ENCODE results near the gene NEDD4L.

NEDD4L gene

DNA sequence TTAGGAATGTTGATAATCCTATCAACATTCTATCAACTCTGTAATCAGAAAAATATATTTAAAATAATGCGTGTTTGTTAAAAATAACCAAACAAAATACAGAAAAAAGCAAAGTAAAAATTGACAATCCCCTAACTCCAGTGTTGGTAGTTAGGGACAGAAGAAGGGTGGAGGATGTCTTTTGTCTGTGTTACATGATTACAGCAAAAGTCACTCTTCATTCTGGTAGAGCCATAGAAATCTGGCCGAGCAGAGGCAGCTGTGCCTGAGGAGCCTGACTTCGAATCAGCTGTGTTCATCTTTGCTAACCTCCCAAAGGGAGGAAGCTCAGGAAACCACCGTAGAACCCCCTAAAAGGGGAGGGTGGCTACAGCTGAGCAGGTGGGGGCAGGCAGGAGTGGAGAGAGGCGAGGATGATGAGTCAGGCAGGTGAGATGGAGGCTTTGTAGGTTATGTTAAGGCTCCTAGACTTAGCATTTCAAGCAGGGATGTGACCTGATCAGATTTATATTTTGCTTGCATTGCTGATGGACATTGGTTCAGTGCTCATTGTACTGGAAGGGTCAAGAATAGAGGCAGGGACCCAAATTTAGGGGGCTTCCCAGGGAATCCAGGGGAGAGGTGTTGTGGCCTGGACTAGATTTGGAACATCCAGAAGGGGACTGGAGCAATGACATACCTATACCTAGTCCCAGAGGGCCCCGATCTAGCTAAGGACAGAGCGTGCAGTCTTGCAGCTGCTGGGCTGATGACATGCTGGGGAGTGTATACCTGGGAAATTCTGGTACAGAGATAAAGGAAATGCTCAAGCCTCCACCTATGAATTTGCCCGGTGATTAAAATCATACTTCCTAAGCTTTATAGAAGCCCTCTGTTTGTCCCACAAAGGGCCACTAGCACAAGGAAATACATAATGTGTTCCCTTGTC is 95.7 kb downstream of the NEDD4L start:
- Histone ChIP-seq H3K4me3 (ENCODE audit: low read depth, low read length) (no peak overlapping the region), H3K4me1 (no peaks in the 10 kb centered on the region; the same call in 1 of the 2 replicates), H3K27me3 (no peaks in the 10 kb centered on the region), H3K9me3 (no peaks in the 10 kb centered on the region), H3K36me3 (no peaks in the 10 kb centered on the region)
- DNase-seq: no peak
- TF ChIP-seq, protein P1, sequence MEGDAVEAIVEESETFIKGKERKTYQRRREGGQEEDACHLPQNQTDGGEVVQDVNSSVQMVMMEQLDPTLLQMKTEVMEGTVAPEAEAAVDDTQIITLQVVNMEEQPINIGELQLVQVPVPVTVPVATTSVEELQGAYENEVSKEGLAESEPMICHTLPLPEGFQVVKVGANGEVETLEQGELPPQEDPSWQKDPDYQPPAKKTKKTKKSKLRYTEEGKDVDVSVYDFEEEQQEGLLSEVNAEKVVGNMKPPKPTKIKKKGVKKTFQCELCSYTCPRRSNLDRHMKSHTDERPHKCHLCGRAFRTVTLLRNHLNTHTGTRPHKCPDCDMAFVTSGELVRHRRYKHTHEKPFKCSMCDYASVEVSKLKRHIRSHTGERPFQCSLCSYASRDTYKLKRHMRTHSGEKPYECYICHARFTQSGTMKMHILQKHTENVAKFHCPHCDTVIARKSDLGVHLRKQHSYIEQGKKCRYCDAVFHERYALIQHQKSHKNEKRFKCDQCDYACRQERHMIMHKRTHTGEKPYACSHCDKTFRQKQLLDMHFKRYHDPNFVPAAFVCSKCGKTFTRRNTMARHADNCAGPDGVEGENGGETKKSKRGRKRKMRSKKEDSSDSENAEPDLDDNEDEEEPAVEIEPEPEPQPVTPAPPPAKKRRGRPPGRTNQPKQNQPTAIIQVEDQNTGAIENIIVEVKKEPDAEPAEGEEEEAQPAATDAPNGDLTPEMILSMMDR (IDR thresholded peaks at IDR 0.05; ENCODE audit: low read depth, low read length): no peak

DNA sequence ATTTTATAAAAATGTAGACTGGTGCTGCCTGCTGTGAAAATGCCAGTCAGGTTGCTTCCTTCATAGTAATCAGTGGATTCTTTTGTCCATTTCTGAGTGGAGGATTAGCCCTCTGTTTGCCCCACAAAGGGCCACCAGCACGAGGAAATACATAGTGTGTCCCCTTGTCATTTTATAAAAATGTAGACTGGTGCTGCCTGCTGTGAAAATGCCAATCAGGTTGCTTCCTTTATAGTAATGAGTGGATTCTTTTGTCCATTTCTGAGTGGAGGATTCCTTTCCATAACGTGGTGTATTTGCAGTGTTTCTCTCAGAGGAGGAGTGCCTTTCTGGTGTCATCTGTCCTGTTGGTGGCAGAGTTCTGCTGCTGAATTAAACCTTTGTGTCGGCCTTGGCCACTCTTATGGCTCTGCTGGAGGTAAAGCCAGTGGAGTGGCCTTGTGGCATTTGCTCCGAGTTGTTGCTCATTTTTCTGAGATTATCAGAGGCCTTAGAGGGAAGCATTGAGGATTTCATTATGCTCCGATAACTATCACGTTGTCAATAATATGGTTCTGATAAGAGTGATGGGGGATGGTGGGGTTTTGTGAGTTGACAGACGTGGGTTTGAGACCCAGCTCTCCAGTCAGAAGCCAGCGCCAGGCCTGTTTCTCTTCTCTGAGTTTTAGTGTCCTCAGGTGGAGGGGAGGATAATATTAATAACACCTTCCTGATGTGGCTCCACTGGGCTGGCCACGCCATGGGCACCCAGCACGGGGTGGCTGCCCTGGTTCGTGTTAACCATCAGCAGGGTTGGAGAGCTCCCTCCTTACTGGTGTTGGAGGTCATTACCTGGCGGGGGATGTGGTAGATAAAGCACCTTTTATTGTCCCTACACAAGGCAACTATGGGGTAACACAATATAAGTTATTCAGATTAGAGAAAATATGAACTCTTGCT is 96.6 kb downstream of the NEDD4L start:
- TF ChIP-seq, protein P1 (IDR thresholded peaks at IDR 0.05; ENCODE audit: low read depth, low read length): 0 out of 2 replicates have a peak, but pooled peaks have one; percentile 19
- no peaks in the 10 kb centered on the region for H3K36me3 ChIP-seq
- no peaks in the 10 kb centered on the region; the same call in 1 of the 2 replicates for H3K4me1 ChIP-seq
- DNase-seq: no peak
- H3K4me3 ChIP-seq (ENCODE audit: low read depth, low read length): no peak overlapping the region
- no peaks in the 10 kb centered on the region for H3K27me3 ChIP-seq
- no peaks in the 10 kb centered on the region for H3K9me3 ChIP-seq

DNA sequence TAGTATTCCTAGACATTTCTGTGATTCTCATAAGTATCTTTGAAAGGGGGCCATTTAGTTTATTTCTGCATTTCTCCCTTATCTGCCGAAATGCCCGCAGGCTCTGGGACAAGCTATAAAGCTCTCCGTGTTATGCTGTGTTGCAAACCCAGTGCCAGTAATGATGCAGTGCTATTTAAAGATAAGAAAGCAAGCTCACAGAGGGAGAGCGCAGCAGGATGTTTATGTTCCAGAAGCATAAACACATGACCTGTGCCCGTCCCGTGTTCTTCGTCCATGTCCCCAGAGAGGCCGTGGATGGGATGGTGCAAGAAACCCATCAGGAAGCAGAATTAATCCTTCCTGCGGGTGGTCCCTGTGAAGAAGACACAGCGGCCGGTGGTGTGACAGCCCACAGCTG is 99.4 kb downstream of the NEDD4L start:
- no peaks in the 10 kb centered on the region for H3K27me3 ChIP-seq
- no peaks in the 10 kb centered on the region; the same call in 1 of the 2 replicates for H3K4me1 ChIP-seq
- no peaks in the 10 kb centered on the region for H3K36me3 ChIP-seq
- DNase-seq: peak; percentile 65
- no peak overlapping the region; the same call in 1 of the 2 replicates for H3K4me3 ChIP-seq (ENCODE audit: low read depth, low read length)
- TF ChIP-seq, protein P1 (IDR thresholded peaks at IDR 0.05; ENCODE audit: low read depth, low read length): no peak
- H3K9me3 ChIP-seq: no peaks in the 10 kb centered on the region

DNA sequence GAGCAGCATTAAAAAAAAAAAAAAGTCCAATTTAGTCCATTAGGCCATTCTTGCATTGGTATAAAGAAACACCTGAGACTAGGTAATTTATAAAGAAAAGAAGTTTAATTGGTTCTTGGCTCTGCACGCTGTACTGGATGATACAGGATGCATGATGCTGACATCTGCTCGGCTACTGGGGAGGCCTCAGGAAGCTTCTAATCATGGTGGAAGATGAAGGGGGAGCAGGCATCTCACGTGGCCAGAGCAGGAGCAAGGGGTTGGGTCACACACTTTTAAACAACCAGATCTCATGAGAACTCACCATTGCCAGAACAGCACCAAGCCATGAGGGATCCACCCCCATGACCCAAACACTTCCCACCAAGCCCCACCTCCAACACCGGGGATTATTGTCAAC is 100.1 kb downstream of the NEDD4L start:
- no peak for DNase-seq
- no peaks in the 10 kb centered on the region; the same call in 1 of the 2 replicates for H3K4me1 ChIP-seq
- H3K4me3 ChIP-seq (ENCODE audit: low read depth, low read length): no peak overlapping the region
- no peaks in the 10 kb centered on the region for H3K27me3 ChIP-seq
- TF ChIP-seq, protein P1 (IDR thresholded peaks at IDR 0.05; ENCODE audit: low read depth, low read length): no peak
- H3K9me3 ChIP-seq: no peaks in the 10 kb centered on the region
- H3K36me3 ChIP-seq: no peaks in the 10 kb centered on the region

DNA sequence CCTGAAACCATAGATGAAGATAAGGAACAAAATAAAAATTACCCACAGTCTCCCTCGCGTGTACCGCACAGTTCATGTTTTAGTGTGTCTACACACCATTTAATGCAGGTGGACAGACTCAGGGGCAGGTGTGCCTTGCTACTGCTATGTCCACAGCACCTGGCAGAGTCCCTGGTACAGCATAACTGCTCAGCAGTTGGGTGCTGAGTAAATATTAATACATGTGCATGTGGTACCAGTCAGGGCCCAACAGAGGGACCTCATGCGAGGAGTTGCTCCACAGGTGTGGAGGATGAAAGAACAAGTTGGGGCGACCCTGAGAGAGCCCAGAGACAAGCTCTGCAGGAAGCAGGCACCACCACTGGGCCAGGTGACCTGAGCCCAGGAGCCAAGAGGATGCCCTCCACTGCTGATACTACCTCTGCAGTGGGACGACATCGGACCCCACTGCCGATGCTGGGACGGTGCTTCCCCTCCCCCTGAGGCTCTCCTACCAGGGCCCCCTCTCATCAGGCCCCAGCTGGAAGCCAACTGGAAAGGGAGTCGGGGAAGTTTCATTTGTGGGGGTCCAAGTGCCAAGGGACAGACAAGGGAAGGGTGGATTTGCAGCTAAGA is 100.8 kb downstream of the NEDD4L start:
- DNase-seq: no peak
- no peaks in the 10 kb centered on the region for H3K36me3 ChIP-seq
- no peaks in the 10 kb centered on the region; the same call in 1 of the 2 replicates for H3K4me1 ChIP-seq
- no peak overlapping the region for H3K4me3 ChIP-seq (ENCODE audit: low read depth, low read length)
- TF ChIP-seq, protein P1 (IDR thresholded peaks at IDR 0.05; ENCODE audit: low read depth, low read length): no peak
- H3K9me3 ChIP-seq: no peaks in the 10 kb centered on the region
- no peaks in the 10 kb centered on the region for H3K27me3 ChIP-seq
